Fibroblast of skin of back (primary cell): ENCODE measurements around the gene PTPRD.
"Not testable (repeated sequence)": the region's sequence is repeated elsewhere in the genome, so short reads cannot be mapped to it uniquely, and the experiment has no call there.

Experiments used
- DNase-seq: peaks from one replicate; pipeline ENCODE4 v3.0.0-alpha.2; 2013

The PTPRD gene

GRCh38 chr9:10449201-10449617 is 163.6 kb downstream of the PTPRD start:
- not testable (repeated sequence) for DNase-seq

- DNase-seq: no peak
Observed at GRCh38 chr9:10447036-10447435, 165.8 kb downstream of the PTPRD start.

- no peak for DNase-seq
Observed at GRCh38 chr9:10443868-10444204, 169.0 kb downstream of the PTPRD start.

GRCh38 chr9:10443181-10443867 is 169.5 kb downstream of the PTPRD start:
- DNase-seq: no peak

GRCh38 chr9:10438955-10439354 is 173.8 kb downstream of the PTPRD start:
- DNase-seq: no peak

- no peak for DNase-seq
Observed at GRCh38 chr9:10436756-10437155, 176.0 kb downstream of the PTPRD start.

- no peak for DNase-seq
Observed at GRCh38 chr9:10434412-10434811, 178.4 kb downstream of the PTPRD start.

GRCh38 chr9:10411272-10411671 is 201.5 kb downstream of the PTPRD start:
- DNase-seq: no peak

GRCh38 chr9:10403283-10403682 is 209.5 kb downstream of the PTPRD start:
- DNase-seq: no peak

- no peak for DNase-seq
Observed at GRCh38 chr9:10396615-10397014, 216.2 kb downstream of the PTPRD start.

GRCh38 chr9:10387282-10387681 is 225.5 kb downstream of the PTPRD start:
- DNase-seq: no peak

GRCh38 chr9:10371824-10372223 is 241.0 kb downstream of the PTPRD start:
- no peak for DNase-seq

- peak; percentile 38 for DNase-seq
Observed at GRCh38 chr9:10366171-10366779, 246.5 kb downstream of the PTPRD start.

- DNase-seq: no peak
Observed at GRCh38 chr9:10354591-10354990, 258.2 kb downstream of the PTPRD start.

- not testable (repeated sequence) for DNase-seq
Observed at GRCh38 chr9:10345621-10346020, 267.2 kb downstream of the PTPRD start.

- no peak for DNase-seq
Observed at GRCh38 chr9:10341057-10341456, 271.7 kb downstream of the PTPRD start.

GRCh38 chr9:10339152-10339551 is 273.6 kb downstream of the PTPRD start:
- no peak for DNase-seq

- DNase-seq: no peak
Observed at GRCh38 chr9:10331157-10331556, 281.6 kb downstream of the PTPRD start.

- DNase-seq: no peak
Observed at GRCh38 chr9:10282084-10282483, 330.7 kb downstream of the PTPRD start.

GRCh38 chr9:10274988-10275387 is 337.8 kb downstream of the PTPRD start:
- no peak for DNase-seq

GRCh38 chr9:10274175-10274574 is 338.6 kb downstream of the PTPRD start:
- peak; percentile 62 for DNase-seq

- DNase-seq: no peak
Observed at GRCh38 chr9:10272830-10273229, 340.0 kb downstream of the PTPRD start.

GRCh38 chr9:10268531-10269485 is 344.0 kb downstream of the PTPRD start:
- DNase-seq: peak; percentile 29
